K562 (cell line): ENCODE results near the gene SLC40A1.

Experiments
- EZH2 ChIP-seq: IDR thresholded peaks from 2 replicates; pipeline ENCODE4 v1.6.1; 2012; ENCODE audit warnings: low read depth, mild to moderate bottlenecking, inconsistent platforms, low read length, borderline replicate concordance
- RFX5 ChIP-seq: IDR thresholded peaks from 2 replicates; pipeline ENCODE4 v1.6.1; 2011; ENCODE audit warnings: low read depth, mild to moderate bottlenecking, improper control_type of control experiment, low read length
- SIN3A ChIP-seq, 2 experiments: fragments of 150-350 bp in 1 of 2; IDR thresholded peaks; 2 replicates each; pipeline ENCODE4 v1.6.1; 2011 to 2016; ENCODE audit warnings: borderline replicate concordance in 2 of 2, low read depth in 2 of 2, low read length in 2 of 2, mild to moderate bottlenecking in 2 of 2, moderate library complexity in 2 of 2; ENCODE audit not compliant: control insufficient read depth in 1 of 2
- TF ChIP-seq, protein P1 (sequence below), 3 experiments: IDR thresholded peaks in 2 of 3; conservative IDR thresholded peaks in 1 of 3; 2 replicates each; pipeline ENCODE4 v1.5.1; 2011 to 2012; ENCODE audit warnings: low read length in 3 of 3, mild to moderate bottlenecking in 3 of 3, control low read depth in 2 of 3, improper control_type of control experiment in 1 of 3, inconsistent platforms in 1 of 3, low read depth in 1 of 3, mixed read lengths in 1 of 3, moderate library complexity in 1 of 3; ENCODE audit not compliant: insufficient read depth in 2 of 3
- TF ChIP-seq, protein P2 (sequence below): fragments of 450-650 bp; IDR thresholded peaks from 2 replicates; pipeline ENCODE4 v1.6.1; 2016; ENCODE audit warnings: missing biosample characterization, missing genetic modification characterization

DNA sequence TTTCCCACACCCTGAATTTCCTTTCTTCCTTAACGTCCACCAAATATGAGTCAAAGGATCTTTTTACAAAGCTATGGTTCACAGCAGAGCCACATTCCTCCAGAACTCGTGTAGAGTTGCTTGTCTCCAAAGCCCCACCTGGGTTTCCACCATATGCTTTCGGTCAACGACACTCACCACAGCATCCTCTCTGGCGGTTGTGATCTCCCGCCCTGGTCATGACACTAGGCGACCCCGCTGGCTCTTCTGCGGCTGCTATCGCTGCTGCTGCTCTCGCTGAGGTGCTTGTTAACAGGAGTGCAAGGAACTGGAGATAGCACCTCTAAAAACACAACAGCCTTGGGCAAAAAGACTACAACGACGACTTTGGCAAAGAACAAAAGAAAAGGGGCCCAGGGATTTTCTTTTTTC is 340 bp downstream of the SLC40A1 start:
- TF ChIP-seq, protein P1, sequence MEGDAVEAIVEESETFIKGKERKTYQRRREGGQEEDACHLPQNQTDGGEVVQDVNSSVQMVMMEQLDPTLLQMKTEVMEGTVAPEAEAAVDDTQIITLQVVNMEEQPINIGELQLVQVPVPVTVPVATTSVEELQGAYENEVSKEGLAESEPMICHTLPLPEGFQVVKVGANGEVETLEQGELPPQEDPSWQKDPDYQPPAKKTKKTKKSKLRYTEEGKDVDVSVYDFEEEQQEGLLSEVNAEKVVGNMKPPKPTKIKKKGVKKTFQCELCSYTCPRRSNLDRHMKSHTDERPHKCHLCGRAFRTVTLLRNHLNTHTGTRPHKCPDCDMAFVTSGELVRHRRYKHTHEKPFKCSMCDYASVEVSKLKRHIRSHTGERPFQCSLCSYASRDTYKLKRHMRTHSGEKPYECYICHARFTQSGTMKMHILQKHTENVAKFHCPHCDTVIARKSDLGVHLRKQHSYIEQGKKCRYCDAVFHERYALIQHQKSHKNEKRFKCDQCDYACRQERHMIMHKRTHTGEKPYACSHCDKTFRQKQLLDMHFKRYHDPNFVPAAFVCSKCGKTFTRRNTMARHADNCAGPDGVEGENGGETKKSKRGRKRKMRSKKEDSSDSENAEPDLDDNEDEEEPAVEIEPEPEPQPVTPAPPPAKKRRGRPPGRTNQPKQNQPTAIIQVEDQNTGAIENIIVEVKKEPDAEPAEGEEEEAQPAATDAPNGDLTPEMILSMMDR (IDR thresholded peaks at IDR 0.05 in 2 of 3, conservative IDR thresholded peaks at IDR 0.05 in 1 of 3; ENCODE audit: insufficient read depth in 2 of 3, low read depth in 1 of 3, low read length in 3 of 3), result no peak
- TF ChIP-seq EZH2 (no peak), RFX5 (no peak), SIN3A (IDR thresholded peaks at IDR 0.05; ENCODE audit: borderline replicate concordance in 2 of 2, control insufficient read depth in 1 of 2, low read depth in 2 of 2, low read length in 2 of 2) (no peak; a peak in 1 of 4 replicates)
- TF ChIP-seq, protein P2, sequence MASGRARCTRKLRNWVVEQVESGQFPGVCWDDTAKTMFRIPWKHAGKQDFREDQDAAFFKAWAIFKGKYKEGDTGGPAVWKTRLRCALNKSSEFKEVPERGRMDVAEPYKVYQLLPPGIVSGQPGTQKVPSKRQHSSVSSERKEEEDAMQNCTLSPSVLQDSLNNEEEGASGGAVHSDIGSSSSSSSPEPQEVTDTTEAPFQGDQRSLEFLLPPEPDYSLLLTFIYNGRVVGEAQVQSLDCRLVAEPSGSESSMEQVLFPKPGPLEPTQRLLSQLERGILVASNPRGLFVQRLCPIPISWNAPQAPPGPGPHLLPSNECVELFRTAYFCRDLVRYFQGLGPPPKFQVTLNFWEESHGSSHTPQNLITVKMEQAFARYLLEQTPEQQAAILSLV (tag), result no peak
